Left cardiac atrium (tissue), 4 donors: ENCODE measurements around the gene DUT. TPM values are rescaled to one million over a fixed set of nuclear protein-coding genes. Genes with fewer than 3 reads are reported as not detected.
"Not testable (repeated sequence)": the region's sequence is repeated elsewhere in the genome, so short reads cannot be mapped to it uniquely, and the experiment has no call there.

Experiments used
- ATAC-seq, 2 donors: fragments of 200-7000 bp; cut with Tn5 transposase; one replicate each; pipeline ENCODE4 v1.9.1; 2020; ENCODE audit warnings: mild to moderate bottlenecking in 2 of 2, moderate library complexity in 2 of 2
- DNase-seq: peaks from one replicate; pipeline ENCODE4 v3.0.0-alpha.2; 2020
- intact Hi-C, 2 donors: fragments of 100-400 bp; cut with DNase I; formaldehyde crosslinking; loops; one replicate each; pipeline versions ENCODE4 v1.14.1 to v1.15.1; 2022 to 2023
- total RNA-seq, 2 donors: library from RNA; stranded (reverse); fragmentation: NEBNext Ultra II Directional; extraction: Animal tissue kit (Norgen Biotek cat#: 25700); gene quantifications; one replicate each; pipeline ENCODE4 v1.2.1, GENCODE V29; 2021
- donor health status: DM: no; HTN: yes; CAD: no.
- donor health status: DM: no; HTN: yes; CAD: no; lungs with severe emphysema.
- donor health status: DM: yes; HTN: yes; CAD: no.
- donor health status: Dilated cardiomyopathy.

DUT gene
- total RNA-seq, 2 donors from 2014 or later = 76.6 to 83.6 TPM

- intact Hi-C loops = no loop called here
- no peak for DNase-seq
- no peak for ATAC-seq
Measured at GRCh38 chr15:48324949-48325348, 6.3 kb upstream of the DUT start.

- intact Hi-C loops = no loop called here
- DNase-seq = no peak
Measured at GRCh38 chr15:48325400-48325799, 5.8 kb upstream of the DUT start.

GRCh38 chr15:48326180-48326579 lies 5.0 kb upstream of the DUT start:
- DNase-seq, ATAC-seq, intact Hi-C loops: not testable (repeated sequence)

More at GRCh38 chr15:48325400-48325799, 5.8 kb upstream of the DUT start:
- ATAC-seq = no peak

- DNase-seq (no peak), ATAC-seq (no peak)
- intact Hi-C loops = no loop called here
Measured at GRCh38 chr15:48330105-48330785, 984 bp upstream of the DUT start.

- intact Hi-C loops = no loop called here
- no peak for DNase-seq
- peak; percentile 81 to 89 for ATAC-seq
Measured at GRCh38 chr15:48331796-48332641, 790 bp downstream of the DUT start.

GRCh38 chr15:48332642-48333034 lies 1.4 kb downstream of the DUT start:
- ATAC-seq (no peak), DNase-seq (no peak)
- intact Hi-C loops = no loop called here

GRCh38 chr15:48333540-48333939 lies 2.3 kb downstream of the DUT start:
- intact Hi-C loops = no loop called here
- ATAC-seq (no peak), DNase-seq (no peak)

GRCh38 chr15:48334260-48334659 lies 3.0 kb downstream of the DUT start:
- ATAC-seq (no peak), DNase-seq (no peak)
- intact Hi-C loops = no loop called here

- ATAC-seq (no peak), DNase-seq (no peak)
- intact Hi-C loops = no loop called here
Measured at GRCh38 chr15:48336940-48337339, 5.7 kb downstream of the DUT start.

GRCh38 chr15:48337607-48338006 lies 6.4 kb downstream of the DUT start:
- ATAC-seq = no peak
- intact Hi-C loops = no loop called here
- no peak for DNase-seq

GRCh38 chr15:48340111-48340510 lies 8.9 kb downstream of the DUT start:
- ATAC-seq (no peak), DNase-seq (no peak)
- intact Hi-C loops = no loop called here

- DNase-seq (no peak), ATAC-seq (no peak)
- intact Hi-C loops = no loop called here
Measured at GRCh38 chr15:48343865-48344264, 12.6 kb downstream of the DUT start.

- intact Hi-C loops = no loop called here
- DNase-seq = no peak
- no peak for ATAC-seq
Measured at GRCh38 chr15:48345516-48345915, 14.3 kb downstream of the DUT start.

GRCh38 chr15:48352474-48353072 lies 21.3 kb downstream of the DUT start:
- intact Hi-C loops = no loop called here
- ATAC-seq = peak; percentile 62 to 73
- DNase-seq = peak; percentile 44

- intact Hi-C loops = loop anchor here in 1 of 2 donors (5.0 kb wide), 2 partner anchors 288 to 448 kb away; no protein-coding TSS in a partner anchor
- ATAC-seq (peak in 1 of 2 donors; percentile 39), DNase-seq (no peak)
Measured at GRCh38 chr15:48354694-48355303, 23.6 kb downstream of the DUT start.

- intact Hi-C loops = loop anchor here in 1 of 2 donors (5.0 kb wide), 2 partner anchors 287 to 447 kb away; no protein-coding TSS in a partner anchor
- ATAC-seq (peak; percentile 56 to 86), DNase-seq (no peak)
Measured at GRCh38 chr15:48355377-48355776, 24.1 kb downstream of the DUT start.

- DNase-seq = no peak
- intact Hi-C loops = loop anchor here in 1 of 2 donors (5.0 kb wide), 2 partner anchors 284 to 444 kb away; no protein-coding TSS in a partner anchor
- peak; percentile 58 to 61 for ATAC-seq
Measured at GRCh38 chr15:48358229-48359152, 27.3 kb downstream of the DUT start.

GRCh38 chr15:48360841-48361240 lies 29.6 kb downstream of the DUT start:
- peak in 1 of 2 donors; percentile 44 for ATAC-seq
- DNase-seq = no peak
- intact Hi-C loops = loop anchor here in 1 of 2 donors (10.0 kb wide), 2 partner anchors 284 to 444 kb away; partner anchors contain the start of gene FBN1
